Neural progenitor cell (in vitro differentiated cells): ENCODE results near the gene LIMA1. TPM values are rescaled to one million over a fixed set of nuclear protein-coding genes. Genes with fewer than 3 reads are reported as not detected.

ENCODE experiments used
- DNase-seq: peaks from one replicate; pipeline ENCODE4 v3.0.0-alpha.2; 2016; ENCODE audit warnings: low spot score
- H2AFZ ChIP-seq: fragments of 200-600 bp; sonication (generic); replicated peaks from 2 replicates; pipeline ENCODE4 v1.6.1; 2016; ENCODE audit warnings: antibody characterized with exemption
- H3F3A ChIP-seq: fragments of 200-600 bp; sonication (generic); 2 replicates; pipeline ENCODE4 v1.6.1; 2016; ENCODE audit warnings: antibody characterized with exemption, low read depth
- H3K27ac ChIP-seq: fragments of 200-600 bp; sonication (generic); 2 replicates; pipeline ENCODE4 v1.5.1; 2016; ENCODE audit warnings: mild to moderate bottlenecking
- H3K27me3 ChIP-seq: fragments of 200-600 bp; sonication (generic); 2 replicates; pipeline ENCODE4 v1.6.1; 2016; ENCODE audit warnings: mild to moderate bottlenecking, moderate library complexity
- H3K36me3 ChIP-seq: fragments of 200-600 bp; sonication (generic); 2 replicates; pipeline ENCODE4 v1.5.1; 2016
- H3K4me1 ChIP-seq: fragments of 200-600 bp; sonication (generic); 2 replicates; pipeline ENCODE4 v1.6.1; 2016; ENCODE audit warnings: mixed run types
- H3K4me2 ChIP-seq: fragments of 200-600 bp; sonication (generic); 2 replicates; pipeline ENCODE4 v1.6.1; 2016
- H3K4me3 ChIP-seq: fragments of 200-600 bp; sonication (generic); 2 replicates; pipeline ENCODE4 v1.5.1; 2016
- H3K79me2 ChIP-seq: fragments of 200-600 bp; sonication (generic); 2 replicates; pipeline ENCODE4 v1.6.1; 2016; ENCODE audit warnings: low read depth
- H3K9ac ChIP-seq: fragments of 200-600 bp; sonication (generic); 2 replicates; pipeline ENCODE4 v1.6.1; 2016
- H3K9me3 ChIP-seq: fragments of 200-600 bp; sonication (generic); 2 replicates; pipeline ENCODE4 v1.5.1; 2016; ENCODE audit warnings: low read depth
- H4K20me1 ChIP-seq: fragments of 200-600 bp; sonication (generic); 2 replicates; pipeline ENCODE4 v1.6.1; 2016; ENCODE audit warnings: low read depth
- H3K27ac Mint-ChIP-seq: 3 replicates; pipeline ENCODE4 v1.8.0; 2021; ENCODE audit warnings: mixed read lengths
- H3K27me3 Mint-ChIP-seq: 2 replicates; pipeline ENCODE4 v1.8.0; 2022; ENCODE audit warnings: low read depth, mild to moderate bottlenecking, inconsistent platforms, moderate library complexity, mixed read lengths; ENCODE audit not compliant: insufficient read depth
- H3K36me3 Mint-ChIP-seq: 3 replicates; pipeline ENCODE4 v1.8.0; 2021; ENCODE audit warnings: mixed read lengths
- H3K4me1 Mint-ChIP-seq: 3 replicates; pipeline ENCODE4 v1.8.0; 2021; ENCODE audit warnings: mixed read lengths
- H3K4me3 Mint-ChIP-seq: 3 replicates; pipeline ENCODE4 v1.8.0; 2021; ENCODE audit warnings: mild to moderate bottlenecking, moderate library complexity, mixed read lengths
- H3K9me3 Mint-ChIP-seq: 3 replicates; pipeline ENCODE4 v1.8.0; 2020; ENCODE audit warnings: mixed read lengths
- CTCF ChIP-seq: fragments of 200-600 bp; sonication (generic); IDR thresholded peaks from 2 replicates; pipeline ENCODE4 v1.5.1; 2017; ENCODE audit warnings: antibody characterized with exemption, mild to moderate bottlenecking
- EZH2 ChIP-seq: fragments of 200-600 bp; sonication (generic); IDR thresholded peaks from 2 replicates; pipeline ENCODE4 v1.6.1; 2017; ENCODE audit warnings: antibody characterized with exemption, mild to moderate bottlenecking, moderate library complexity
- EZH2phosphoT487 ChIP-seq: fragments of 200-600 bp; sonication (generic); IDR thresholded peaks from 2 replicates; pipeline ENCODE4 v1.6.1; 2017; ENCODE audit warnings: antibody characterized with exemption
- total RNA-seq: library from RNA; depleted of rRNA; stranded (reverse); fragments of >200 nt; gene quantifications from 2 replicates; pipeline ENCODE4 v1.2.3, GENCODE V29; 2015; ENCODE audit warnings: low replicate concordance

Gene LIMA1
- total RNA-seq, 1 donor from 2014 or later, result 25.0 TPM

GRCh38 chr12:50243507-50243906 is 39.8 kb downstream of the LIMA1 start:
- H3K36me3 ChIP-seq, result no peaks in the 10 kb centered on the region
- Mint-ChIP-seq H3K9me3 (no peaks in the 10 kb centered on the region), H3K27ac (no peak overlapping the region), H3K4me3 (no peak overlapping the region), H3K4me1 (no peaks in the 10 kb centered on the region), H3K36me3 (no peaks in the 10 kb centered on the region), H3K27me3 (no peaks in the 10 kb centered on the region)
- H2AFZ ChIP-seq, result no peak overlapping the region
- no peak for DNase-seq
- H3K9ac ChIP-seq, result no peak overlapping the region
- no peaks in the 10 kb centered on the region for H3K27me3 ChIP-seq
- TF ChIP-seq EZH2phosphoT487 (no peak), CTCF (no peak), EZH2 (no peak)
- no peak overlapping the region for H3K4me2 ChIP-seq
- H3K4me1 ChIP-seq, result no peaks in the 10 kb centered on the region
- no peak overlapping the region for H3K27ac ChIP-seq
- no peaks in the 10 kb centered on the region for H3K9me3 ChIP-seq
- H4K20me1 ChIP-seq, result no peaks in the 10 kb centered on the region
- H3F3A ChIP-seq, result no peaks in the 10 kb centered on the region
- no peak overlapping the region for H3K4me3 ChIP-seq
- H3K79me2 ChIP-seq, result no peaks in the 10 kb centered on the region

DNA sequence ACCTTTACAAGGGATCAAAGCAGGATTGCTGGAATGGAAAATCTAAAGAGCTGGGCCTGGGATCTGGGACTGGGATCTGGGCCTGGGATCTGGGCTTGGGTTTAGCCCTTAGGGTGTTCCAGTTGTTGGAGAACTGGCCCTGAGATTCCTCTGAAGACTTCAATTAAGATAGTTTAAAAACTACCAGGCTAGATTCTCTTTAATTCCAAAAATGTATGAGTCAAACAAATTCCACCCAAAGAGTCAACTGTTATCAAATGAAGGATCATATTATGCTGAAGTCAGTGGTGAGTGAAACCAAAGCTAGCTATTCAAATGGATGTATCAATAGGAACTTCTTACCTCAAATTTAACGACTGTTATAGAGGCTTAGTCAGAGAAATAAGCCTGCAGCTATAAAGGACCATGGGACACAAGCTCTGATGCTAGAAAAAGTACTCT is 40.5 kb downstream of the LIMA1 start:
- Histone ChIP-seq H3K27ac (no peak overlapping the region), H3K27me3 (no peaks in the 10 kb centered on the region), H3K9ac (no peak overlapping the region), H3K36me3 (no peaks in the 10 kb centered on the region), H3K4me1 (no peaks in the 10 kb centered on the region), H2AFZ (no peak overlapping the region), H3K4me3 (no peak overlapping the region), H4K20me1 (no peaks in the 10 kb centered on the region), H3K9me3 (no peaks in the 10 kb centered on the region), H3F3A (no peaks in the 10 kb centered on the region), H3K4me2 (no peak overlapping the region), H3K79me2 (no peaks in the 10 kb centered on the region)
- no peaks in the 10 kb centered on the region for H3K27me3 Mint-ChIP-seq
- H3K27ac Mint-ChIP-seq, result no peak overlapping the region
- H3K9me3 Mint-ChIP-seq, result no peaks in the 10 kb centered on the region
- H3K4me1 Mint-ChIP-seq, result no peaks in the 10 kb centered on the region
- no peak for TF ChIP-seq EZH2phosphoT487
- no peak for TF ChIP-seq CTCF
- no peak for TF ChIP-seq EZH2
- no peaks in the 10 kb centered on the region for H3K36me3 Mint-ChIP-seq
- DNase-seq, result no peak
- H3K4me3 Mint-ChIP-seq, result no peak overlapping the region

DNA sequence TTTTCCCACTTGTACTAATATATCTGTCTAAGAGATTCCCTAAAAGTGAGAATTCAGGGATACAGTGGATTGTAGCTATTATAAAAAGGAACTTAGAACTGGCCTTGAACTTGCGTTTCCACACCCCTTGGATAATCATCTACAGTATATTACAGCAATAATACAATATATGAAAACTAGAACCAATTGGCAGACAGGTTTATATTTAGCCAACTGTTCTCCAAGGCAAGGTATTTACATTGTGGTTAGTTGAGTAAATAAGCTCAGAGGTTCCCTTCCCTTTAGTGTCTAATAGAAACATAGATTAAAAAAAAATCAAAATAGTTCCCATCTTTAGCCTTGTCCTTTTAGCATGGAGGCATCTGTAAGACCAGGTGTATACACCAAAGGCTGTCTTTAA is 42.1 kb downstream of the LIMA1 start:
- no peak overlapping the region for H3K27ac ChIP-seq
- no peak overlapping the region for H3K27ac Mint-ChIP-seq
- H3K36me3 Mint-ChIP-seq, result no peaks in the 10 kb centered on the region

More for the DNA sequence above, 42.1 kb downstream of the LIMA1 start:
- Histone ChIP-seq H3K36me3 (no peaks in the 10 kb centered on the region), H3K9me3 (no peaks in the 10 kb centered on the region), H3K9ac (no peak overlapping the region), H3K4me3 (no peak overlapping the region), H2AFZ (no peak overlapping the region), H3K79me2 (no peaks in the 10 kb centered on the region), H3K4me2 (no peak overlapping the region), H3F3A (no peaks in the 10 kb centered on the region), H4K20me1 (no peaks in the 10 kb centered on the region), H3K4me1 (no peaks in the 10 kb centered on the region), H3K27me3 (no peaks in the 10 kb centered on the region)
- Mint-ChIP-seq H3K4me1 (no peaks in the 10 kb centered on the region), H3K4me3 (no peak overlapping the region), H3K9me3 (no peaks in the 10 kb centered on the region), H3K27me3 (peaks cover 3% of the 10 kb centered on the region)
- TF ChIP-seq CTCF, result no peak
- TF ChIP-seq EZH2, result no peak
- TF ChIP-seq EZH2phosphoT487, result no peak
- DNase-seq, result no peak
